ENCODE data around the gene ATP9B.

Gene ATP9B

GRCh38 chr18:79200546-79201268 lies 131.5 kb downstream of the ATP9B start:
- DNase-seq: peak in 3 of 4 experiments; percentile 26 to 61 (median 36)

- no peak for DNase-seq
Observed at GRCh38 chr18:79203017-79203605, 133.9 kb downstream of the ATP9B start.

GRCh38 chr18:79204889-79205807 lies 136.0 kb downstream of the ATP9B start:
- no peak for DNase-seq

- DNase-seq: no peak
Observed at GRCh38 chr18:79206444-79206843, 137.2 kb downstream of the ATP9B start.

- DNase-seq: no peak
Observed at GRCh38 chr18:79208906-79209305, 139.7 kb downstream of the ATP9B start.

GRCh38 chr18:79210002-79210910 lies 141.1 kb downstream of the ATP9B start:
- peak; percentile 23 to 55 (median 37) for DNase-seq

GRCh38 chr18:79211844-79212243 lies 142.7 kb downstream of the ATP9B start:
- no peak for DNase-seq

GRCh38 chr18:79214056-79214455 lies 144.9 kb downstream of the ATP9B start:
- no peak for DNase-seq

- no peak for DNase-seq
Observed at GRCh38 chr18:79216176-79216575, 147.0 kb downstream of the ATP9B start.

GRCh38 chr18:79217979-79218604 lies 148.9 kb downstream of the ATP9B start:
- peak in 1 of 4 experiments; percentile 6 for DNase-seq

- DNase-seq: peak; percentile 57 to 83 (median 72)
Observed at GRCh38 chr18:79218605-79219190, 149.5 kb downstream of the ATP9B start.

- no peak for DNase-seq
Observed at GRCh38 chr18:79221136-79221535, 151.9 kb downstream of the ATP9B start.

GRCh38 chr18:79222790-79223189 lies 153.6 kb downstream of the ATP9B start:
- no peak for DNase-seq

- DNase-seq: no peak
Observed at GRCh38 chr18:79223431-79223830, 154.2 kb downstream of the ATP9B start.

GRCh38 chr18:79224381-79224780 lies 155.2 kb downstream of the ATP9B start:
- DNase-seq: no peak

- peak; percentile 42 to 69 (median 46) for DNase-seq
Observed at GRCh38 chr18:79227621-79228020, 158.4 kb downstream of the ATP9B start.

GRCh38 chr18:79229431-79229830 lies 160.2 kb downstream of the ATP9B start:
- no peak for DNase-seq

- DNase-seq: no peak
Observed at GRCh38 chr18:79234438-79234837, 165.2 kb downstream of the ATP9B start.

- DNase-seq: no peak
Observed at GRCh38 chr18:79239631-79240030, 170.4 kb downstream of the ATP9B start.

GRCh38 chr18:79241755-79242154 lies 172.6 kb downstream of the ATP9B start:
- DNase-seq: no peak

GRCh38 chr18:79242246-79242645 lies 173.1 kb downstream of the ATP9B start:
- DNase-seq: no peak

Data from suppressor macrophage (primary cell).